Measurements from ENCODE around the gene RBCK1. TPM values are rescaled to one million over a fixed set of nuclear protein-coding genes. Genes with fewer than 3 reads are reported as not detected.

The RBCK1 gene
- total RNA-seq, 1 experiment from 2014 or later: 46.8 TPM

DNA sequence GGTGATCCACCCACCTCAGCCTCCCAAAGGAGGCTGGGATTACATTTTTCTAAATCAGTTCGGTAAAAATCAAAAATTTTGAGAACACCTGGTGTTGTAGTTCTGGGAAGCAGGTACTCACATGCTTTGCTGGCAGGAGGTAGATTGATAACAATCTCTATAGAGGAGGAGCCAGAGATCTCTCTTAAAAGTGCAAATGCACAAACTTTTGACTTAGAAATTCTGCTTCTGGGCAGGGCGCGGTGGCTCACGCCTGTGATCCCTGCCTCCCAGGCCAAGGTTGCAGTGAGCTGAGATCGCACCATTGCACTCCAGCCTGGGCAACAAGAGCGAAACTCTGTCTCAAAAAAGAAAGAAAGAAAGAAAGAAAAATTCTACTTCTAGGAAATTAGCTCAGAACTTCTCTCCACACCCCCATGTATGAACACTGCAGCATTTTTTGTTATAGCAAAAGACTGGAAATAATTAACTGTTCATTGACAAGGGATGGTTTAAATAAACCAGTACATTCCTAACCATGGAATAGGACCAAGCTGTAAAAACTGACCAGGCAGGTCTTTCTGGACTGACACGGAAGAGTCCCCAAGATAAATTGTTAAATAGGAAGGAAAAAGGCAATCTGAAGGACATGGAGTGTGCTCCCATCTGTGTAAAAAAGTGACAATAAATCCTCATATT lies 41.9 kb upstream of the RBCK1 start:
- H3K79me1 ChIP-seq (ENCODE audit: insufficient read depth, low read depth, low read length, poor library complexity, severe bottlenecking): no peaks in the 10 kb centered on the region
- WGBS (ENCODE audit: extremely low coverage, insufficient read length, low lambda C conversion rate): no CpG with 5 or more reads among the region's 7 CpGs
- no peak for TF ChIP-seq CTCF (conservative IDR thresholded peaks at IDR 0.05)
- H3K23me2 ChIP-seq (ENCODE audit: insufficient read length, low read depth, low read length, poor library complexity, severe bottlenecking): no peaks in the 10 kb centered on the region
- no peaks in the 10 kb centered on the region for H3K9me3 Mint-ChIP-seq
- H3T11ph ChIP-seq (ENCODE audit: low read length): no peak overlapping the region
- H2BK15ac ChIP-seq (ENCODE audit: low read depth, low read length): no peak overlapping the region
- no peak overlapping the region for H4K91ac ChIP-seq (ENCODE audit: insufficient read length, low read depth, low read length)
- H4K20me1 ChIP-seq (ENCODE audit: control insufficient read depth, insufficient read depth, insufficient read length): peaks cover 3% of the 10 kb centered on the region
- no peak overlapping the region for H3K4ac ChIP-seq (ENCODE audit: low read depth, low read length)
- no peak overlapping the region for H3K4me2 ChIP-seq (ENCODE audit: insufficient read depth, insufficient read length, low read length)
- H3K27ac ChIP-seq (ENCODE audit: insufficient read length, low read depth, low read length): no peak overlapping the region
- no peaks in the 10 kb centered on the region for H3K27me3 ChIP-seq (ENCODE audit: insufficient read depth, low read length)
- no peak overlapping the region for H3K4me3 Mint-ChIP-seq
- H4K5ac ChIP-seq (ENCODE audit: insufficient read length, low read depth, low read length): no peak overlapping the region
- H3K56ac ChIP-seq (ENCODE audit: insufficient read length, low read depth, low read length): no peak overlapping the region
- no peak overlapping the region for H4K8ac ChIP-seq (replicated peaks; ENCODE audit: insufficient read length, low read depth, low read length)
- no peak overlapping the region for H2BK120ac ChIP-seq (ENCODE audit: low read depth, low read length, poor library complexity, severe bottlenecking)
- DNase-seq: no peak
- no peak overlapping the region for H3K27ac Mint-ChIP-seq
- H3K36me3 Mint-ChIP-seq (ENCODE audit: insufficient read depth in 1 of 3, low read depth in 3 of 3): no peaks in the 10 kb centered on the region
- no peak overlapping the region for H3K23ac ChIP-seq (ENCODE audit: insufficient read length, low read depth, low read length)
- H3K18ac ChIP-seq (ENCODE audit: insufficient read length, low read depth, low read length): no peak overlapping the region
- H3K4me1 Mint-ChIP-seq: peaks cover 4 to 8% of the 10 kb centered on the region in 2 experiments; a peak in 3 of 4 replicates
- H3K9ac ChIP-seq (ENCODE audit: extremely low read depth, insufficient read length, low read length): no peak overlapping the region
- no peaks in the 10 kb centered on the region for H3K79me2 ChIP-seq (ENCODE audit: insufficient read depth, low read length)
- H2BK20ac ChIP-seq (ENCODE audit: low read depth, low read length, poor library complexity, severe bottlenecking): no peak overlapping the region
- peaks cover 5% of the 10 kb centered on the region for H3K27me3 Mint-ChIP-seq (ENCODE audit: low read depth)
- no peak overlapping the region for H2AK5ac ChIP-seq (ENCODE audit: insufficient read length, low read length)
- no peak overlapping the region for H2AFZ ChIP-seq (ENCODE audit: low read length)
- H3K14ac ChIP-seq (ENCODE audit: insufficient read depth, low read length): no peak overlapping the region
- no peak overlapping the region for H2BK12ac ChIP-seq (ENCODE audit: insufficient read length, low read depth, low read length)
- H3K4me1 ChIP-seq (ENCODE audit: insufficient read depth, low read length): no peaks in the 10 kb centered on the region
- no peaks in the 10 kb centered on the region for H3K9me3 ChIP-seq (ENCODE audit: control insufficient read depth, low read depth, low read length)
- no peak overlapping the region for H2BK5ac ChIP-seq (ENCODE audit: insufficient read length, low read length)

All from H9 (cell line).